GM18508 (cell line): ENCODE data around the gene TBL1XR1.

Experiments
- ATAC-seq: cut with Tn5 transposase; IDR thresholded peaks from one replicate; pipeline ENCODE4 v1.9.1; 2021; ENCODE audit warnings: moderate number of reproducible peaks; ENCODE audit not compliant: insufficient read depth, unreplicated experiment

Gene TBL1XR1

GRCh38 chr3:177197041-177197726, at the start of gene TBL1XR1:
TBL1XR1 (minus strand) TSS chr3:177197482; CDS start chr3:177064977, 132,505 bp downstream.
- peak; percentile 30 for ATAC-seq

- no peak for ATAC-seq
Measured at GRCh38 chr3:177245250-177245649, 48.0 kb upstream of the TBL1XR1 start.

GRCh38 chr3:177244606-177245005, 47.3 kb upstream of the TBL1XR1 start:
- no peak for ATAC-seq

- no peak for ATAC-seq
Measured at GRCh38 chr3:177238686-177239216, 41.5 kb upstream of the TBL1XR1 start.

- ATAC-seq = no peak
Measured at GRCh38 chr3:177237206-177237605, 39.9 kb upstream of the TBL1XR1 start.

GRCh38 chr3:177236704-177237103, 39.4 kb upstream of the TBL1XR1 start:
- ATAC-seq = no peak

- ATAC-seq = no peak
Measured at GRCh38 chr3:177234121-177234520, 36.8 kb upstream of the TBL1XR1 start.

GRCh38 chr3:177231242-177231641, 34.0 kb upstream of the TBL1XR1 start:
- ATAC-seq = no peak

GRCh38 chr3:177230641-177231040, 33.4 kb upstream of the TBL1XR1 start:
- ATAC-seq = no peak

GRCh38 chr3:177229791-177230190, 32.5 kb upstream of the TBL1XR1 start:
- ATAC-seq = no peak

- ATAC-seq = no peak
Measured at GRCh38 chr3:177228601-177229190, 31.4 kb upstream of the TBL1XR1 start.

- no peak for ATAC-seq
Measured at GRCh38 chr3:177224414-177224813, 27.1 kb upstream of the TBL1XR1 start.

- no peak for ATAC-seq
Measured at GRCh38 chr3:177221744-177222143, 24.5 kb upstream of the TBL1XR1 start.

- no peak for ATAC-seq
Measured at GRCh38 chr3:177220136-177220974, 23.1 kb upstream of the TBL1XR1 start.

- no peak for ATAC-seq
Measured at GRCh38 chr3:177213801-177214535, 16.7 kb upstream of the TBL1XR1 start.

- no peak for ATAC-seq
Measured at GRCh38 chr3:177212756-177213155, 15.5 kb upstream of the TBL1XR1 start.

GRCh38 chr3:177212278-177212610, 15.0 kb upstream of the TBL1XR1 start:
- no peak for ATAC-seq

GRCh38 chr3:177211503-177212277, 14.4 kb upstream of the TBL1XR1 start:
- no peak for ATAC-seq

- no peak for ATAC-seq
Measured at GRCh38 chr3:177210744-177211502, 13.6 kb upstream of the TBL1XR1 start.
